ENCODE data around the gene ACACB. TPM values are rescaled to one million over a fixed set of nuclear protein-coding genes. Genes with fewer than 3 reads are reported as not detected.

The ACACB gene
- total RNA-seq, 1 experiment from 2014 or later: 1.6 TPM

- in situ Hi-C loops (cut with HindIII; ENCODE audit: low pct_unique_long_range_greater_than_20kb, low sequenced_read_pairs): no loop called here
- no peak for DNase-seq (ENCODE audit: low read depth)
Measured at GRCh38 chr12:109277899-109278762, 161.7 kb downstream of the ACACB start.

- DNase-seq (ENCODE audit: low read depth): no peak
- in situ Hi-C loops (cut with HindIII; ENCODE audit: low pct_unique_long_range_greater_than_20kb, low sequenced_read_pairs): no loop called here
Measured at GRCh38 chr12:109278912-109279311, 162.5 kb downstream of the ACACB start.

- in situ Hi-C loops (cut with HindIII; ENCODE audit: low pct_unique_long_range_greater_than_20kb, low sequenced_read_pairs): no loop called here
- no peak for DNase-seq (ENCODE audit: low read depth)
Measured at GRCh38 chr12:109279525-109279924, 163.1 kb downstream of the ACACB start.

GRCh38 chr12:109281452-109281851 is 165.1 kb downstream of the ACACB start:
- in situ Hi-C loops (cut with HindIII; ENCODE audit: low pct_unique_long_range_greater_than_20kb, low sequenced_read_pairs): no loop called here
- DNase-seq (ENCODE audit: low read depth): no peak

GRCh38 chr12:109284392-109284791 is 168.0 kb downstream of the ACACB start:
- no peak for DNase-seq (ENCODE audit: low read depth)
- in situ Hi-C loops (cut with HindIII; ENCODE audit: low pct_unique_long_range_greater_than_20kb, low sequenced_read_pairs): no loop called here

- in situ Hi-C loops (cut with HindIII; ENCODE audit: low pct_unique_long_range_greater_than_20kb, low sequenced_read_pairs): no loop called here
- no peak for DNase-seq (ENCODE audit: low read depth)
Measured at GRCh38 chr12:109286252-109286651, 169.9 kb downstream of the ACACB start.

GRCh38 chr12:109286652-109287051 is 170.3 kb downstream of the ACACB start:
- no peak for DNase-seq (ENCODE audit: low read depth)
- in situ Hi-C loops (cut with HindIII; ENCODE audit: low pct_unique_long_range_greater_than_20kb, low sequenced_read_pairs): no loop called here

- no peak for DNase-seq (ENCODE audit: low read depth)
- in situ Hi-C loops (cut with HindIII; ENCODE audit: low pct_unique_long_range_greater_than_20kb, low sequenced_read_pairs): no loop called here
Measured at GRCh38 chr12:109287181-109287580, 170.8 kb downstream of the ACACB start.

GRCh38 chr12:109287811-109288469 is 171.6 kb downstream of the ACACB start:
- in situ Hi-C loops (cut with HindIII; ENCODE audit: low pct_unique_long_range_greater_than_20kb, low sequenced_read_pairs): no loop called here
- DNase-seq (ENCODE audit: low read depth): no peak

GRCh38 chr12:109288571-109288970 is 172.2 kb downstream of the ACACB start:
- in situ Hi-C loops (cut with HindIII; ENCODE audit: low pct_unique_long_range_greater_than_20kb, low sequenced_read_pairs): no loop called here
- DNase-seq (ENCODE audit: low read depth): no peak

- no peak for DNase-seq (ENCODE audit: low read depth)
- in situ Hi-C loops (cut with HindIII; ENCODE audit: low pct_unique_long_range_greater_than_20kb, low sequenced_read_pairs): no loop called here
Measured at GRCh38 chr12:109289004-109289403, 172.6 kb downstream of the ACACB start.

GRCh38 chr12:109289551-109289950 is 173.2 kb downstream of the ACACB start:
- in situ Hi-C loops (cut with HindIII; ENCODE audit: low pct_unique_long_range_greater_than_20kb, low sequenced_read_pairs): no loop called here
- DNase-seq (ENCODE audit: low read depth): no peak

- no peak for DNase-seq (ENCODE audit: low read depth)
- in situ Hi-C loops (cut with HindIII; ENCODE audit: low pct_unique_long_range_greater_than_20kb, low sequenced_read_pairs): no loop called here
Measured at GRCh38 chr12:109290061-109290460, 173.7 kb downstream of the ACACB start.

- in situ Hi-C loops (cut with HindIII; ENCODE audit: low pct_unique_long_range_greater_than_20kb, low sequenced_read_pairs): no loop called here
- DNase-seq (ENCODE audit: low read depth): no peak
Measured at GRCh38 chr12:109291117-109291516, 174.7 kb downstream of the ACACB start.

- in situ Hi-C loops (cut with HindIII; ENCODE audit: low pct_unique_long_range_greater_than_20kb, low sequenced_read_pairs): no loop called here
Measured at GRCh38 chr12:109291521-109292341, 175.3 kb downstream of the ACACB start.

GRCh38 chr12:109292342-109292711 is 175.9 kb downstream of the ACACB start:
- DNase-seq (ENCODE audit: low read depth): no peak
- in situ Hi-C loops (cut with HindIII; ENCODE audit: low pct_unique_long_range_greater_than_20kb, low sequenced_read_pairs): no loop called here

More at GRCh38 chr12:109291521-109292341, 175.3 kb downstream of the ACACB start:
- DNase-seq (ENCODE audit: low read depth): peak; percentile 49

- DNase-seq (ENCODE audit: low read depth): no peak
- in situ Hi-C loops (cut with HindIII; ENCODE audit: low pct_unique_long_range_greater_than_20kb, low sequenced_read_pairs): no loop called here
Measured at GRCh38 chr12:109293106-109293505, 176.7 kb downstream of the ACACB start.

GRCh38 chr12:109294286-109294796 is 178.0 kb downstream of the ACACB start:
- in situ Hi-C loops (cut with HindIII; ENCODE audit: low pct_unique_long_range_greater_than_20kb, low sequenced_read_pairs): no loop called here
- DNase-seq (ENCODE audit: low read depth): no peak
